Lower lobe of right lung (tissue), 2 donors: ENCODE results near the gene TMEM63B. TPM values are rescaled to one million over a fixed set of nuclear protein-coding genes. Genes with fewer than 3 reads are reported as not detected.
A peak's percentile ranks its signal among the peaks of the same experiment; 100 is the strongest.

ENCODE experiments used
- ATAC-seq, 2 donors: fragments of 200-7000 bp; cut with Tn5 transposase; one replicate each; pipeline ENCODE4 v1.9.1; 2020 to 2022; ENCODE audit warnings: mild to moderate bottlenecking in 2 of 2, moderate library complexity in 2 of 2
- DNase-seq: peaks from one replicate; pipeline ENCODE4 v3.0.0-alpha.2; 2020
- H3K27ac ChIP-seq: fragments of 200-600 bp; one replicate; pipeline ENCODE4 v1.8.0; 2022
- H3K27me3 ChIP-seq: fragments of 200-600 bp; one replicate; pipeline ENCODE4 v1.8.0; 2022; ENCODE audit warnings: low read depth
- H3K36me3 ChIP-seq: fragments of 200-600 bp; one replicate; pipeline ENCODE4 v1.8.0; 2022; ENCODE audit warnings: mild to moderate bottlenecking
- H3K4me1 ChIP-seq: fragments of 200-600 bp; one replicate; pipeline ENCODE4 v1.8.0; 2022
- H3K4me3 ChIP-seq: fragments of 200-600 bp; one replicate; pipeline ENCODE4 v1.8.0; 2022; ENCODE audit warnings: mild to moderate bottlenecking
- H3K9me3 ChIP-seq: fragments of 200-600 bp; one replicate; pipeline ENCODE4 v1.8.0; 2022
- CTCF ChIP-seq: fragments of 200-600 bp; IDR thresholded peaks from one replicate; pipeline ENCODE4 v1.8.0; 2022; ENCODE audit warnings: antibody characterized with exemption, mild to moderate bottlenecking
- intact Hi-C: fragments of 100-400 bp; cut with DNase I; formaldehyde crosslinking; loops from one replicate; pipeline ENCODE4 v1.11.0; 2022
- total RNA-seq: library from RNA; stranded (reverse); fragmentation: NEBNext Ultra II Directional; extraction: Animal tissue kit (Norgen Biotek cat#: 25700); gene quantifications from one replicate; pipeline ENCODE4 v1.2.1, GENCODE V29; 2021
- donor health status: DM: no; HTN: yes; CAD: no; lungs with severe emphysema.

The TMEM63B gene
- total RNA-seq, 1 donor from 2014 or later, result 99.2 TPM

- peaks cover 85% of the 10 kb centered on the region for H3K36me3 ChIP-seq
- TF ChIP-seq CTCF, result no peak
- ATAC-seq (no peak), DNase-seq (no peak)
- H3K9me3 ChIP-seq, result no peaks in the 10 kb centered on the region
- H3K27me3 ChIP-seq, result no peaks in the 10 kb centered on the region
- H3K27ac ChIP-seq, result no peak overlapping the region
- intact Hi-C loops, result no loop called here
- H3K4me1 ChIP-seq, result peaks cover 4% of the 10 kb centered on the region
- H3K4me3 ChIP-seq, result no peak overlapping the region
These were observed 21.0 kb downstream of the TMEM63B start for GRCh38 chr6:44148306-44148705.

GRCh38 chr6:44149369-44150012 is 22.1 kb downstream of the TMEM63B start:
- no peaks in the 10 kb centered on the region for H3K9me3 ChIP-seq
- DNase-seq, result no peak
- H3K27me3 ChIP-seq, result no peaks in the 10 kb centered on the region
- peaks cover 4% of the 10 kb centered on the region for H3K4me1 ChIP-seq
- no peak for ATAC-seq
- no peak overlapping the region for H3K27ac ChIP-seq
- no peak overlapping the region for H3K4me3 ChIP-seq
- intact Hi-C loops, result loop anchor here (5.0 kb wide), 1 partner anchor 52 kb away; no protein-coding TSS in a partner anchor
- TF ChIP-seq CTCF, result no peak
- peaks cover 85% of the 10 kb centered on the region for H3K36me3 ChIP-seq

- intact Hi-C loops, result loop anchor here (5.0 kb wide), 1 partner anchor 53 kb away; no protein-coding TSS in a partner anchor
- TF ChIP-seq CTCF, result no peak
- DNase-seq (no peak), ATAC-seq (no peak)
- no peak overlapping the region for H3K4me3 ChIP-seq
- no peaks in the 10 kb centered on the region for H3K27me3 ChIP-seq
- H3K36me3 ChIP-seq, result peaks cover 77% of the 10 kb centered on the region
- H3K9me3 ChIP-seq, result no peaks in the 10 kb centered on the region
- H3K27ac ChIP-seq, result no peak overlapping the region
- H3K4me1 ChIP-seq, result peaks cover 4% of the 10 kb centered on the region
These were observed 23.1 kb downstream of the TMEM63B start for GRCh38 chr6:44150317-44150917.

- intact Hi-C loops, result loop anchor here (5.0 kb wide), 1 partner anchor 54 kb away; no protein-coding TSS in a partner anchor
- H3K4me3 ChIP-seq, result no peak overlapping the region
- peaks cover 4% of the 10 kb centered on the region for H3K4me1 ChIP-seq
- peak; percentile 100 for TF ChIP-seq CTCF
- peaks cover 65% of the 10 kb centered on the region for H3K36me3 ChIP-seq
- DNase-seq (peak; percentile 87), ATAC-seq (peak; percentile 86 to 88)
- no peaks in the 10 kb centered on the region for H3K9me3 ChIP-seq
- no peaks in the 10 kb centered on the region for H3K27me3 ChIP-seq
- no peak overlapping the region for H3K27ac ChIP-seq
These were observed 24.2 kb downstream of the TMEM63B start for GRCh38 chr6:44151348-44152108.

- no peaks in the 10 kb centered on the region for H3K27me3 ChIP-seq
- peak in 1 of 2 donors; percentile 8 for ATAC-seq
- DNase-seq, result no peak
- H3K27ac ChIP-seq, result no peak overlapping the region
- H3K36me3 ChIP-seq, result peaks cover 60% of the 10 kb centered on the region
- no peaks in the 10 kb centered on the region for H3K9me3 ChIP-seq
- peaks cover 4% of the 10 kb centered on the region for H3K4me1 ChIP-seq
- no peak for TF ChIP-seq CTCF
- H3K4me3 ChIP-seq, result no peak overlapping the region
- intact Hi-C loops, result loop anchor here (5.0 kb wide), 1 partner anchor 55 kb away; no protein-coding TSS in a partner anchor
These were observed 24.7 kb downstream of the TMEM63B start for GRCh38 chr6:44152109-44152461.
